GM12892 (cell line): ENCODE data around the gene IL31.

Source experiments
- POLR2A ChIP-seq: IDR thresholded peaks from 2 replicates; pipeline ENCODE4 v1.6.1; 2011; ENCODE audit warnings: low read depth, low read length, control low read depth
- POLR2AphosphoS5 ChIP-seq: IDR thresholded peaks from 2 replicates; pipeline ENCODE4 v1.6.1; 2011; ENCODE audit warnings: low read depth, low read length, control low read depth
- TAF1 ChIP-seq: IDR thresholded peaks from 2 replicates; pipeline ENCODE4 v1.6.1; 2011; ENCODE audit warnings: low read depth, mild to moderate bottlenecking, control low read depth, low read length, borderline replicate concordance

GRCh38 chr12:122158700-122159285 lies 15.2 kb downstream of the IL31 start:
- TF ChIP-seq POLR2A (no peak), TAF1 (no peak), POLR2AphosphoS5 (no peak)
